ENCODE results near the gene PGC.

PGC gene

DNA sequence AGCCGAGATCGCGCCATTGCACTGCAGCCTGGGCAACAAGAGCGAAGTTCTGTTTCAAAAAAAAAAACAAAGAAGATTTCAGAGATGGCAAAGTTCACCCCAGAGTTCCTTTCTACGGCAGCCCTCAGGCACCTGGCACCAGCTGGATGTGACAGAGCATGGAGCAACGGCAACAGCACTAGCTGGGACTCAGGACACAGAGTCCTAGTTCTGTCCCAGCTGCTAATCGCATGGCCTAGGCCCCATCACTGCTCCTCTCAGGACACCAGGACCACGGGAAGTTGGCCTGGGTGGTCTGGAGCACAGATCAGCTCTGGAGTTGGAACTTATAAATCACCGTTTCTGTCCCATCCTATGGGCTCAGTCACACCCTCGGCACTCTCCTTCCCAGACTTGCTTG is 1.1 kb downstream of the PGC start:
- no peak for DNase-seq (ENCODE audit: low spot score)

DNA sequence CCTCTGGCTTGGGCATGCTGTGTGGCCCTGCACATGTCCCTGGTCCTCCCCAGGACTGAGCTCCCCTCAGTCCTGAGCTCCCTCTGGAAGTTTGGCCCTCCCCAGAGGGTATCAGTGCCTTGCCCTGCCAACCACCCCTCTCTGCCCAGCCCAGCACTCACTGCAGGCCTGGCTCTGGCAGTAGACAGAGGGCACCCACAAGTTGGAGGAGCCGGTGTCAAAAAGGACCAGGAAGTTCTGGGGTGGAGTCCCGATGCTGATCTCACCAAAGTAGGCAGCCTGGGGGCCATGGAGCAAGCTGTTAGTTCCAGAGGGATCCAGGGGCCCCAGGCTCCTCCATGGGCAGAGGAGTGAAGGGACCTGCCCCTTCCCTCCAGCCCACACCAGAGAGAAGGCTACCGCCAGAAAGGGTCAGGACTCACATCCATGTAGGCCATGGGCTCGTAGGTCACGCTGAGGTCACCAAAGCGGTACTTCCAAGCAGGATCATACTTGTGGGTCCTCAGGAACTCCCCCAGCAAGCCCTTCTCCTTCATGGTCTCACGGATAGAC is 2.9 kb downstream of the PGC start:
- DNase-seq (ENCODE audit: low spot score) = no peak

DNA sequence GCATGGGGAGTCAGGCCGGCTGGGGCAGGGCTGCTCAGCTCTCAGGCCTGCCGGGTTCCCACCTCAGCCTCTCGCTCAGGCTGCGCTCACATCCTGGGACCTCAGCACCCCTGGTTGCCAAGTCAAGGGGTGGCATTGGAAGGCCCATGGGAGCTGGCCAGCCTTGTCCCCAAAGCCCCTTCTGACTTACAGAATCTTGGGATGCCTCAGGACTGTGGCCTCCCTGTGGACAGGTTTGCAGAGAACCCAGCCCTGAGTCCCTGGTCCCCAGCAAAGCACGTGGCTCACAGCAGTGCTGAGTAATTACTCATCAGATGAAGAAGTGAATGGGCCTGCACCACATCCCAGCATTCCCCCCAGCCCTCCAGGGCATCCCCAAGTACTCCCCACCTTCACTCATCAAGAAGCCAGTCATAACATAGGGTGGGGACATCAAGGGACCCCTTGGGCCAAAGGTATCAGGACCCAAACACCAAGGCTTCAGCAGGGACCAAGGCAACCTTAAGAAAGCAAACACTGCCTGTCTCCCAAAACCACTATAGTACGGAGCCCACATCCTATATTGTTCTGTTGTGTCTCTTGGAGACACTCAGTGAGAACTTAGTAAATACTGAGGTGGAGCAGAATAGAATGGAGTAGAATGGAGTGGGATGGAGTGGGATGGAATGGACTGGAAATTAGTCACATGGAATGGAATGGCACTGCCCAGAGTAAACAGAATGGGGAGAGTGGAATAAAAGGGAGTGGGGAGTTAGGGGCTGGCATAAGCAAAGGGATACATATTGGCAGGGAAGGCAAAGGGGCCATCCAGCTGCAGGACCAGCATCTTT is 3.6 kb downstream of the PGC start:
- no peak for DNase-seq (ENCODE audit: low spot score)

DNA sequence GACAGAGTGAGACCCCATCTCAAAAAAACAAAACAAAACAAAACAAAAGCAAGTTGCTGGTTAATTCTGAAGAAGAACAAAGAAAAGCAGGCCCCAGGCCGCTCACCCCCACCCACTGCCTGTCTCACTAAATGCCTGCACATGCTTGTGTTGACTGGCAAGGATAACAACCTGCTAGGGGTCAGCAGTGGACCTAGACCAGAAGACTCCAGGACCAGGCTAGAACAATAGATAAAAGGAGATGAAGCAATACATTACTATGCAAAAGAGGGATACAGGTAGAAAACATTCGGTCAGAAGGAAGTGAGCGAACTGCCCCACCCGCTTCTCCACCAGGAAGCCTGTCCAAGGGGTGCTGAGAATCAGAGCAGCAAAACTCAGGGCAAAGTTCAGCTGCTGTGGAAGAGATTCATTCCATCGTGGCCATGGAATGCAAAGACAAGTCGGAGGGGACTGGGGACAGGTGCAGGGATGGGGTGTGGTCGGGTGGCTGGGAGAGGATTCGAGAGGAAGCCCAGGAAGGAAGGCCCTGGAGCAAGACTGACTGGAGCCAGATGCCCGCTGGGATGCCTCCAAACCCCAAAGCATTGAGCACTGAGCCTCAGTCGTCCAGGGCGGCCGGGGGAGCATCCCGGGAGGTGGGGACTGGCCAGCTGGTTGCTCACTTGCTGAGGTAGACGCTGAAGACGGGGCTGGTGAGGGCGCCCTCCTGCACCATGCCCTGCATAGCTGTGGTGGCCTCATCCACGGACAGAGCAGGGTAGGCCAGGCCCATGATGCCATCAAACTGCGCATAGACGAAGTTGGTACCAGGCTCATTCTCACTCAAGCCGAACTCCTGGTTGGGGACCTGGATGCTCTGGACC is 5.3 kb downstream of the PGC start:
- no peak for DNase-seq (ENCODE audit: low spot score)

DNA sequence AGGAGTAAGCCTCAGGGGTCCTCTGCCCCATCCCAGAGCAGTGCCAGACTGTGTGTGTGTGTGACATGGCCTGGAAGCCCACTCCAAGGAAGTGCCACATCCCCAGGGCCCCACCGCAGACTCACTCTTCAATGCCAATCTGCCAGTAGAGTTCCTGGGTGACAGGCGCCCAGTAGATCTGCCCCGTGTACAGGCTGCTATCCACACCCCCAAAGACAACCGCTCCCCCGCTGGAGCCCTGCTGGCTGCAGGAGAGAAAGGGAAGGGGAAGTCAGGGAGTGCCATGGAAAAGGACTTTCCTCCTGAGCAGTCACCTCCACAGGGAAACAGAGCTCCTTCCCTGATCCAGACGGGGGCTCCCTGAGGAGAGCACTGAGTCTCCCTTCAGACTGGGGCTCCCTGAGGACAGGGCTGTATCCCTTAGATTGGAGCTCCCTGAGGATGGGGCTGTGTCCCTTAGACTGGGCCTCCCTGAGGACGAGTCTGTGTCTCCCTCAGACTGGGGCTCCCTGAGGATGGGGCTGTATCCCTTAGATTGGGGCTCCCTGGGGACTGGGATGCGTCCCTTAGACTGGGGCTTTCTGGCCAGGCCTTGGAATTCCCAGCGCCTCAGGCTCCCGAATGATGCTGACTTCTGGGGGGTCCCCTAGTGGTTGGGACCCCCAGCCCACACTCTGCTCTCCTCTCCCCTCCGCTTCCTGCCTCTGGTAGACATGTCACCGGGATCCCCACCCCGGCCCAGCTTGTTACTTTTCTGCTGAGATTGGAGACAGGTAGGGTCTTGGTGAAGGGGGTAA is 6.6 kb downstream of the PGC start:
- no peak for DNase-seq (ENCODE audit: low spot score)

DNA sequence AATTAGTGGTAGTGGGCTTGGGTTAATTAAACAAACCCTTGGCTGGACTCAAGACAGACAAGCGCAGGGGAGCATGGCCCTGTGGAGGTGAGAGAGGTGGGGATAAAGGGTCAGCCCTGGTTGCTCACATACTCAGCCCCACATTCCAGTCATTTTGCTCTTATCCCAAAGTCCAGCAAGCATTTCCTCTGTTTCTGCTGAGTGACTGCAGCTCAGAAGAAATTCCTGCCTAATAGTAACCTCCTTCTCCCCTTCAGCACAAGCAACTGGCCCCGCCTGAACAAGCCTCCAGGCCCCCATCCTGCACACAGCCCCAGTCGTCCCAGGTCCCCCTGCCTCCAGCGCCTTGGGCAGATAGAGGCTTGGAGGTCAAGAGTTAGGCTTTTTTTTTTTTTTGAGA is 8.2 kb downstream of the PGC start:
- no peak for DNase-seq (ENCODE audit: low spot score)

DNA sequence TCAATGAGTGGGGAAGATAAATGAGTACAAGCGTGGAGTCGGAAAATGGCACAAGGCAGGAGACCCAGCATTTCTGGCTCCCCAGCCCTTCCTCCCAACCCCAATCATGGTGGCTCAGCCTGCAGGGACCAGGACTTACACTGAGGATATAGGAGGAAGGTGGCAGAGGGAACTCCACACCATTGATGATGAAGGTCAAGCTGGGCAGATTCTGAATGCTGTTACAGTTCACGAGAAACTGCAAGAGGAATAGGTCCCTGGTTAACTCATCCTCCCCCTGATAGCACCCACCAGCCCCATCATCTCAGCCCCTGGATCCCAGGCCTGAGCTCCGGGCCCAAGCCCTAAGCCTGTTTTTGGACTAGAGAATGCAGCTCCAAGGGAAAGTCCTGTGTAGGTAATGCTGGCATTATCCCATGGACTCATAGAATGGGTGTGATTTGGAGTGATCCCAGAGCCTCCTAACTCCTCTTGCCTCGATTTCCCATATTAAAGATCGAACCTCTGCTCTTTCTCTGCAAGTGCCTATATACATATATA is 9.5 kb downstream of the PGC start:
- DNase-seq (ENCODE audit: low spot score) = no peak

DNA sequence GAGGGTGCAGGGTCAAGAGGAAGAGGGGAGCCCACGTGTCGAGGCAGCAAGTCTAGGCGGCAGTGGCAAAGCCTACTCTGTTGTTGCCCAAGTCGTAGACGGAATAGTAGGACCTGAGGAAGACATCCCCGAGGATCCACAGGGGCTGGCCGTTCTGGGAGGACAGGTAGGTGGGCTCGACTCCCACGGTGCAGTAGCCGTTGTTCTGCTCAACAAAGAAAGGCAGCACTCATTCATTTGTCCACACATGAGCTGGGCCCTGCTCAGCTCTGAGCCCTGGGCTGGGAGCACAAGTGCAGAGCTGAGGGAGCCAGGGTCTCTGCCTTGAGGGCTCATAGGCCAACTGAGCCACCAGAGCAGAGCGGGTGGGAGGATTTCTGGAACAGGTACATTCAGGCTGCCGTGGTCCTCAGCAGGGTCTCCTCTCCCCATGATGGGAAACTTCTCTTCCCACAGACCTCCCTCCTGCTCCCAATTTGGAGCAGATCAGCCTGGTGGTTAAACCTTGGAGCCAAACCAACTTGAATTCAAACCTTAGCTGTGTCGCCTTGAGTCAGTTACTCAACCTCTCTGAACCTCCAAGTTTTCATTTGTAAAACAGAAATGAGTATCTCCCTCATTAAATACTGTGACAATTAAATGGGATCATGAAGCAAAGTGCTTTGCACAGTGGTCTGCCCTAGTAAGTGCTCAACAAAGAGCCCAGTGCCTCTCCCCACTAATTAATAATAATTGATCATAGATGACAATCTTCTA is 10.2 kb downstream of the PGC start:
- no peak for DNase-seq (ENCODE audit: low spot score)

DNA sequence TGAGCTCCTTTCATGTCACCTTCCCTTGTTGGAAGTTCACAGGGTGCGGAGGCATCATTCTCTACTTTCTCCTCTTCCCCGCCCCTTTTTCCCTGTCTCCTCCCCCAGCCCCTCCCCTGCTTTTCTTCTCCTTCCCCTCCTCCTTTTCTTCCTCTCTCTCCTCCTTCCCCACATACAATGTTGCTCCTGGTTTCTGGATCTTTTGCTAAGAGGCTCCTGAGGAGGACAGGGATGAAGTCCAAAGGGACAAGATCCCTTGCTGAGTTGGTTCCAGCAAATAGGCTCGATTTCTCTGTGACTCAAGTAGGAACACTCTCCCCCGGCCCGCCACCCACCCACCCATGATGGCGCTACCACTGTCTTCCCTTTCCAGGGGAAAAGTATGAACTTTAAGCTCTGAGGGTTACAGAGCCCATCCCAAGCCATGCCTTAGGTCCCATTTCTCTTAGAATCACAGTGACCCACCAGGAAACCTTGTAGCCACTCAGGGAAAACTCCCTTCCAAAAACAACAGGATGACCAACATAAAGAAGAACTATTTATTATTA is 10.9 kb downstream of the PGC start:
- no peak for DNase-seq (ENCODE audit: low spot score)

DNA sequence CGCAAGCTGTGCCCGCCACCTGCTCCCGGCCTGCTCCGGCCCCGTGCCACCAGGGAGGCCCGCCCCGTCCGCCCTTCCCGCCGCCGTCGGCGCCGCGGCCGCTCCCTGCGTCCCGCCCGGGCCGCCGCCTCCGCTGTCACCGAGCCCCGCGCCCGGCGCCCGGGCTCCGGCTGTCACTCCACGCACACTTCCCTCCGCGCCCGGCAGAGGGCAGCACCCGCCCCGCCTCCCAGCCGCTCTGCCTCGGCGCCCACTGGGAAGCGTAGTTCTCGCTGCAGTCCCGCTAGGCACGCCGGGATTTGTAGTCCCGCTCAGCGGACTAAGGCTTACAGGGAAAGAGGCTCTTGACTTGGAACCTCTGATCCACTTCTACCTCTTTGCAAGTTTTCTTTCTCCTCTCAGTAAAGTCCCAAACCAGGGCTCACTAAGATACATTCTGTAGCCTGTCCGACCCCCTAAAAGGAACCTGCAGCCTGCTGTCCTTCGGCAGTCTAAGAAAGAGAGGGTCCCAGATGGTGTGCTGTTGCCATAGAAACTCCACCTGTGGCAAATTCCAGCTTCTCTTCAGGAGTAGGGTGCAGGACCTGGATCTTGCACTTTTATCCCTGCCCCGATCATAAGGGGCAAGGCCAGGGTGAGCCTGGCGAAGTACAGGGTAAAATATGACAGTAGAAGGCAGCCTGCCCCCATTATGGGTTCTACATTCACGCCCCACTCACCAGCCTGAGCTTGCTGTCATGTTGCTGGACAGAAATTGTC is 11.6 kb downstream of the PGC start, which contains the start of gene TFEB:
TSS of gene TFEB (minus strand) at position 182 of the 759 bp plus-strand sequence. CDS start 44,395 bp downstream, outside the sequence.
- DNase-seq (ENCODE audit: low spot score) = peak; percentile 93

DNA sequence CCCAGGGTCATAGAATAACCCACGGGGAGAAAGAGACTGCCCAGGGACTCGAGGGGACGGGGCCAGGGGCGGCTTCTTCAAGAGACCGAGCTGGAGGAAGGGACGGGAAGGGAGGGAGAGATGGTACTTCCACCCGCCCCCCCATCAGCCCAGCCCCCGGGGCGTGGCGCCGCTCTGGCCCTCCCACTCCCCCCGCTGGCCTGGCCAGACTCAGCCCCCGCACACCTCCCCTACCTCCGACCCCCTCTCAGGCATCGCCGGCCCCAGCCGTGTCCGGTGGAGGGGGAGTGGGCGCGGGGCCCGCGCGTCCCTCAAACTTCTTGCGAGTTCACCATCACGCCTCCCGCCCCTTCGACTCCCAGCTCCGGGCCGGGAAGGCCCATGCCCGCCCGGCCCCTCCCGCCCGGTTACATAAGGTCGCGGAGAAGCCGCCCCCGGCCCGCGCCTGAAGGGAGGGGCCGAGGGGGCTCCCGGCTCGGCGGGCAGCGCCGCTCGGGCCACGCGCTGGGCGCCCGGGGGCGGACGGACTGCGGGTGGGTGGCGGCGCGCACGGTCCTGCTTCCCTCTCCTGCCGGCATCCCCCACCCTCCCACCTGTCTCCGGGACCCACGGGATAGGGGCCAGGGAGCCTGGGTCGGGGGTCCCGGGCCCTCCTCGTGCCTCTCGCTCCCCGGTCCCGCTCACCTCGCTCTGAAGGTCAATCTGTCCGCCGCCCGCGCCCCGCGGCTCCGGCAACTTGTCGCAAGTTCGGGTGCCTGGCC is 12.4 kb downstream of the PGC start:
- DNase-seq (ENCODE audit: low spot score) = peak; percentile 65

DNA sequence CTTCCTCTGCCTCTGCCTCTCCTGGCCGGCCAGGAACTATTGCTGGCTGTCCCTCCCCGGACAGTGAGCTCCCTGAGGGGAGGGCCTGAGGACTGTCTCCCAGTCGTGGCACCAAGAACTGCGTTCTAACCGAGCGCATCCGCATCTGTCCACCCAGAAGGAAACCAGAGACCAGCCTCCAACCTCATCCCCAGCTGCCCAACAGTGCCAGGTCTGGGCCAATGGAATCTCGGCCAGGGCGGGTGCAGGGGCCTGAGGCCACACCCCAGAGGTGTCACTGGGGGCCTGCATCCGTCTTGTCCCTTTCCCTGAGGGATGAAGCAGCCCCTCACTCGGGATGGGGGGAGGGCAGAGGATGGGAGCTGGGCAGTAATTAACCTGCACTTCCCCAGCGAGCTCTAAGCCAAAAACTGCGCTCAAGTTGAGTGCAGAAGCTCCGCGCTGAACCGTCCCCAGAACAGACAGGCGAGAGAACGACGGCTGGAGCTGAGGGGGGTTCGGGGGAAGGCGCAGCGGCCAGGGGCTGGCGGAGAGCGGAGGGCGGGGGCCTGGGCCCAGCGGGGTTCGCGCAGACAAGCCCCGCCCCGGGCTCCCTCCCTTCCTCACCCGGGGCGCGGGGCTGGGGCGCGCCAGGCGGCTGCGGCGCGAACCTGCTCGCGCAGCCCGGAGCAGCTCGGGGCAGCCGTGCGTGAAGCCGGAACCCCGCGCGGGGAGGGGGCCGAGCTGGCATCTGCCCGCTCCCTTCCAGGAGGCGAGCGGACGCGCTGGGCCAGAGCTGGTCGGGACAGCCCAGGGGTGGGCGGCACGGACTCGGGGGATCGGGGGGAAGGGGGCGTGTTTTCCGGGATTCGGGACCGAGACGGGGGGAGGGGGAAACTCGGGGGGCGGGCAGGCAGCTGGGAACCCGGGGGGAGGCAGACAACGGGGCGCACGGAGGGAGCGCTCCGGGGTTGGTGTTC is 13.2 kb downstream of the PGC start:
- DNase-seq (ENCODE audit: low spot score) = peak; percentile 60

DNA sequence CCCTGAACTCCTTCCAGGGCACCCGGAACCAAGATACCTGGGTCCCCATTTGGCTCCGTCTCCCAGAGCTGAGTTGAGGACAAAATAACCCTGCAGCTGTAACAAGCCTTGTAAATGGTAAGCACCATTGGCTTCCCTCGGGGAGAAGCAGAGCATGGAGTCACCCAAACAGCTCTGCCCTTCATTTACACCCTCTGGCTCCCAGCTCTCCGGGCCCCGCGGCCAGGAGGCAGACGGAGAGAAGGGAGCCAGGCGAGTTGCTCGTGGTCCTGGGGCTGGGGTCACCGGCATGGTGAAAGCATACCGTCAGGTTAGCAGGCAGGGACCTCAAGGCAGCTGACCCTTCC is 13.9 kb downstream of the PGC start:
- DNase-seq (ENCODE audit: low spot score) = no peak

DNA sequence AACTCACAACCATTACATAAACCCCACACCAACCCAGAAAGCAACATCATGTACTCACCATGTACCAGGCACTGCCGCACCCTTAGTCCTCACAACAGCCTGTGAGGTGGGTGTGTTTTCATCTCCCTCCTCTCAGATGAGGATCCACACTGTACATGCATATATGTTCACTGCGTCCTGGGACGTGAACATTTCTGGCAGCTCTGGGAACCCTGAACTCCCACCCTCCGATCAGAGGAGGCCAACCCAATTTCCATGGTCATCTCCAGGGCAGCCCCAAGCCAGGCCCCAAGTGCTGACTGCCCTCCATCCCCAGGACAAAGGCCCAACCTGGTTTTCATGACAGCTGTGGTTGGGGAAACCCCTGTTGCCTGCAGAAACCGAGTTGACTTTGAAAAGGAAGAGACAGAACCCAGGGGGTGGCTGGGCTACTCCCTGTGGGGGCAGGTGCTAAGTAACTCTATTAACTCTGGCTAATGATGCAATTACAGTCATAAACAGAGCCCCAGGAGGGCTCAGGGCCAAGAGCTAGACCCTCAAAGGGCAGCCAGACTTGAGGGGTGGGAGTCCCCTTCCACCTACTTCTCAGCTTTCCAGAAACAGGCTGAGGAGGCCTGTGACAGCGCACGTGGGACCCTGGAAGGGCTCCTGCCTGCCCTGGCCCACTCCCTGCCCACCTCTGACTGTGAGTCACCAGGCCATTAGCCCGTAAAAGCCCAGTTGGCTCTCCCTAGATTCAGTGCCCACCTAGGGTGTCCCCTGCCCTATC is 14.4 kb downstream of the PGC start:
- peak; percentile 75 for DNase-seq (ENCODE audit: low spot score)

DNA sequence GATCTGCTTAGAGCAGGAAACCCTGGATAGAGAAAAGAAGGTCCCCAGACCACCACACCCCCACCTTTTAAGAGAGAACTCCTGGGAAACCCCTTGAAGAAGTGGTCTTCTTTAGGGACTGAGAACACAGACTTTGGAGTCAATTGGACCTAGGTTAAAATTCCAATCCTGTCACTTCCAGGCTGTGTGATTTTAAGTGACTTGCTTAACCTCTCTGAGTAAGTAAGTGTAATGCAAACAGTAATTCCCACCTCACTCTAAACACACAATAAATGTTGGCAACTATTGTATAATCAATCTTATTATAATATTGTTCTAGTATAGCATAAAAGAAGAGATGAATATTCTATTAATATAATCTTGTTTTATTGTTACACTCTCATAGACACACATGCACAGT is 15.0 kb downstream of the PGC start:
- no peak for DNase-seq (ENCODE audit: low spot score)

DNA sequence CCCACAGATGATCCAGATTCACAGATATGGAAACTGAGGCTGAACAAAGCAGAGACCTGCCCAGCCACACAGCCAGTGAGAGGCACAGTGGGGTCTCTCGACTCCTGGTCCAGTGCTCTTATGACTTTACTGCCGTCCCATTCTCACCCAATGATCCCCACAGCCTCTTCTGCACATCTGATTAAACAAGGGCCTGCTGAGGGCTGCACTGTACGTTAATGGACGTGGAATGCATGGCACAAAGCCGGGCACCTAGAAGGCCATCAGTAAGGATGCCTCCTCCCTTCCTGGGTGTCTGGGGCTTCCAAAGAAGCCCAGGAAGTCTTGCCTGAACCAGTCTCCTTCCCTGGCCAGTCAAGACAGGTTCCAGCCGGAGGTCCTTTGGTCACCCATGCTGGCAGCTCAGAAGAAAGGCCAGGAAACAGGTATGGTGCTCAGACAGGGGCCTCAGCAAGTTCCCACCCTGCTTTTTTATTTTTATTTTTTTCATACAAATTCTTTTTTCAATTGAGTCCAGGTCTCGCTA is 15.6 kb downstream of the PGC start:
- no peak for DNase-seq (ENCODE audit: low spot score)
